HepG2 (cell line): ENCODE results near the gene GSTK1. TPM values are rescaled to one million over a fixed set of nuclear protein-coding genes. Genes with fewer than 3 reads are reported as not detected.

Source experiments
- AGO2 ChIP-seq: fragments of 200-400 bp; formaldehyde crosslinking; optimal IDR thresholded peaks from 2 replicates; pipeline ENCODE3; 2017; ENCODE audit warnings: mild to moderate bottlenecking, low read depth, low read length, moderate library complexity
- ATF7 ChIP-seq, 2 experiments: fragments of 450-650 bp in 1 of 2; sonication (generic) in 1 of 2; formaldehyde crosslinking in 1 of 2; IDR thresholded peaks; 2 replicates each; pipeline versions ENCODE4 v1.4.0 to v1.6.1; 2016 to 2020; ENCODE audit warnings: antibody characterized with exemption in 1 of 2, mild to moderate bottlenecking in 1 of 2, missing genetic modification reagents in 1 of 2
- FLYWCH1 ChIP-seq: sonication (generic); formaldehyde crosslinking; IDR thresholded peaks from 2 replicates; pipeline ENCODE4 v1.8.1; 2023; ENCODE audit warnings: mild to moderate bottlenecking, missing genetic modification reagents
- FOXO1 ChIP-seq: sonication (generic); formaldehyde crosslinking; IDR thresholded peaks from 2 replicates; pipeline ENCODE4 v1.4.0; 2020; ENCODE audit warnings: missing genetic modification reagents
- GFI1 ChIP-seq: sonication (generic); formaldehyde crosslinking; IDR thresholded peaks from 2 replicates; pipeline ENCODE4 v1.5.0; 2020; ENCODE audit warnings: missing genetic modification reagents, mild to moderate bottlenecking, borderline replicate concordance
- GPN1 ChIP-seq: sonication (generic); formaldehyde crosslinking; IDR thresholded peaks from 2 replicates; pipeline ENCODE4 v1.5.1; 2020; ENCODE audit warnings: missing genetic modification reagents, borderline replicate concordance
- IKZF1 ChIP-seq: fragments of 450-650 bp; IDR thresholded peaks from 2 replicates; pipeline ENCODE4 v1.7.1; 2016
- PLRG1 ChIP-seq: fragments of 450-650 bp; conservative IDR thresholded peaks from 2 replicates; pipeline ENCODE4 v1.6.1; 2016
- RARA ChIP-seq: IDR thresholded peaks from 2 replicates; pipeline ENCODE4 v1.6.1; 2016; ENCODE audit warnings: missing genetic modification reagents, missing compliant biosample characterization
- REPIN1 ChIP-seq: sonication (generic); formaldehyde crosslinking; IDR thresholded peaks from 2 replicates; pipeline ENCODE4 v1.8.0; 2022; ENCODE audit warnings: missing genetic modification reagents, low read depth, mild to moderate bottlenecking, borderline replicate concordance
- THAP11 ChIP-seq: IDR thresholded peaks from 2 replicates; pipeline ENCODE4 v1.6.1; 2016; ENCODE audit warnings: missing biosample characterization, missing genetic modification reagents
- ZFP1 ChIP-seq: IDR thresholded peaks from 2 replicates; pipeline ENCODE4 v1.6.1; 2016
- ZFP37 ChIP-seq: sonication (generic); formaldehyde crosslinking; IDR thresholded peaks from 2 replicates; pipeline ENCODE4 v1.4.0; 2020; ENCODE audit warnings: missing genetic modification reagents, borderline replicate concordance
- ZFP82 ChIP-seq: sonication (generic); formaldehyde crosslinking; IDR thresholded peaks from 2 replicates; pipeline ENCODE4 v1.5.1; 2020; ENCODE audit warnings: mild to moderate bottlenecking, missing genetic modification reagents, borderline replicate concordance
- ZMAT3 ChIP-seq: sonication (generic); formaldehyde crosslinking; conservative IDR thresholded peaks from 2 replicates; pipeline ENCODE4 v1.7.0; 2021; ENCODE audit warnings: missing genetic modification reagents
- ZNF160 ChIP-seq: sonication (generic); formaldehyde crosslinking; IDR thresholded peaks from 2 replicates; pipeline ENCODE4 v1.8.0; 2022; ENCODE audit warnings: mild to moderate bottlenecking, inconsistent platforms, missing genetic modification reagents
- ZNF34 ChIP-seq: sonication (generic); formaldehyde crosslinking; IDR thresholded peaks from 2 replicates; pipeline ENCODE4 v1.4.0; 2020; ENCODE audit warnings: mild to moderate bottlenecking, missing genetic modification reagents, borderline replicate concordance
- ZNF878 ChIP-seq: sonication (generic); formaldehyde crosslinking; IDR thresholded peaks from 2 replicates; pipeline ENCODE4 v1.8.1; 2023; ENCODE audit warnings: mild to moderate bottlenecking, missing genetic modification reagents, moderate library complexity
- polyA plus RNA-seq, 8 experiments: library from polyadenylated mRNA; depleted of rRNA in 3 of 8; stranded (reverse) in 7 of 8; unstranded in 1 of 8; fragments of >200 nt; fragmentation: Illumina TruSeq in 4 of 8; extraction: Trizol in 4 of 8; gene quantifications; 2 replicates each; pipeline versions ENCODE4 v1.2.1 to v1.2.3, GENCODE V29; 2011 to 2016; ENCODE audit warnings: low read depth in 4 of 8, missing spikeins in 1 of 8, mixed read lengths in 1 of 8; ENCODE audit not compliant: insufficient read depth in 1 of 8
- total RNA-seq, 5 experiments: library from RNA; depleted of rRNA; stranded (reverse); fragments of >200 nt; fragmentation: Illumina TruSeq; extraction: Trizol; gene quantifications; 2 replicates each; pipeline ENCODE4 v1.2.3, GENCODE V29; 2016; ENCODE audit warnings: low read depth in 1 of 5
- TF ChIP-seq, protein P1 (sequence below): IDR thresholded peaks from 2 replicates; pipeline ENCODE4 v1.6.1; 2016; ENCODE audit warnings: low read depth
- TF ChIP-seq, protein P2 (sequence below): sonication (generic); formaldehyde crosslinking; IDR thresholded peaks from 2 replicates; pipeline ENCODE4 v1.5.1; 2020; ENCODE audit warnings: mild to moderate bottlenecking, moderate library complexity, missing genetic modification reagents
- TF ChIP-seq, protein P3 (sequence below): sonication (generic); formaldehyde crosslinking; IDR thresholded peaks from 2 replicates; pipeline ENCODE4 v1.8.1; 2023; ENCODE audit warnings: mild to moderate bottlenecking, inconsistent platforms, moderate library complexity, missing genetic modification reagents, borderline replicate concordance
- TF ChIP-seq, protein P4 (sequence below): sonication (generic); formaldehyde crosslinking; IDR thresholded peaks from 2 replicates; pipeline ENCODE4 v1.9.0; 2021; ENCODE audit warnings: missing genetic modification reagents, borderline replicate concordance

Gene GSTK1
- total and polyA plus RNA-seq, 2 of the 13 experiments (the other 11 are each of a cell fraction or from before 2014, with no cell fraction given) = 64.6 to 92.1 TPM

DNA sequence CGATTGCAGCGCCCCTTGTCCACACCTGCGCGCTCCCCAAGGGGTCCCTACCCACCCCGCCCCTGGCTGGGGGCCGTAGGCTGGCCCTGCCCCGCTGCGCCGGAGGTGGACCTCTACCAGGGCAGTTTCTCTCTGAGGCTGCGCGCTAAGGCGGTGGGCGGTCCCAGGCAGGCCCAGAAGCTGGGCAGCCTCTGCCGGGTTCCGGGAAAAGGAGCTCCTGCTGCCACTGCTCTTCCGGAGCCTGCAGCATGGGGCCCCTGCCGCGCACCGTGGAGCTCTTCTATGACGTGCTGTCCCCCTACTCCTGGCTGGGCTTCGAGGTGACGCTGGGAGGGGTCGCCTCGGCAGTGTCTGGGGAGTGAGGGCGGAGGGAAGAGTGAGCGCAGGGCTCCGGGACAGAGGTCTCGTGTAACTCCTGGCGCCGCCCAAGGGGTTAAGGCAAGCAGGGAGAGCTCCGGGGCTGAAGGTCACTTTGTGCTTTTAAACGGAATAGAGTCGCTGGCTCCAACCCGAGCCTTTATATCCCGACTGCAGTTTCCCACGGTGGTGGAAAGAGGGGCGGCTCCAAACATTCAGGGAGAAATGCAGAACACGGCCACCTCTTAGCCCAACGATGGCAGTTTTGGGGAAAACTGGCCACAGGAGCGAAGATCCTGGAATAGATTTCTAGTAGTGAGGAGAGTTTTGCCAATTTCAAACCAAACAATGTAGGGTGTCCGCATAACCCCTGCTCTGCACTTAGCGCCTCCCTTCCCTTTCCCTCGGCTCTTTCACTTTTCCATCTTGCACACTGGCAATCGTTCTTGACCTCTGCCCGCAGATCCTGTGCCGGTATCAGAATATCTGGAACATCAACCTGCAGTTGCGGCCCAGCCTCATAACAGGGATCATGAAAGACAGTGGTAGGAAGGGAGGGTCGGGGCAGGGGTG, at the start of gene GSTK1 (continued):
- no peak for TF ChIP-seq ZNF878 (CRISPR knock-in tag)
- TF ChIP-seq, protein P1, sequence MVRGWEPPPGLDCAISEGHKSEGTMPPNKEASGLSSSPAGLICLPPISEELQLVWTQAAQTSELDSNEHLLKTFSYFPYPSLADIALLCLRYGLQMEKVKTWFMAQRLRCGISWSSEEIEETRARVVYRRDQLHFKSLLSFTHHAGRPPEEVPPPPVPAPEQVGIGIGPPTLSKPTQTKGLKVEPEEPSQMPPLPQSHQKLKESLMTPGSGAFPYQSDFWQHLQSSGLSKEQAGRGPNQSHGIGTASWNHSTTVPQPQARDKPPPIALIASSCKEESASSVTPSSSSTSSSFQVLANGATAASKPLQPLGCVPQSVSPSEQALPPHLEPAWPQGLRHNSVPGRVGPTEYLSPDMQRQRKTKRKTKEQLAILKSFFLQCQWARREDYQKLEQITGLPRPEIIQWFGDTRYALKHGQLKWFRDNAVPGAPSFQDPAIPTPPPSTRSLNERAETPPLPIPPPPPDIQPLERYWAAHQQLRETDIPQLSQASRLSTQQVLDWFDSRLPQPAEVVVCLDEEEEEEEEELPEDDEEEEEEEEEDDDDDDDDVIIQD = peak; percentile 12; the same call in 1 of the 2 replicates
- TF ChIP-seq ATF7 (IDR thresholded peaks at IDR 0.05) = no peak
- no peak for TF ChIP-seq ATF7 (CRISPR knock-in tag; IDR thresholded peaks at IDR 0.05)
- TF ChIP-seq, protein P2, sequence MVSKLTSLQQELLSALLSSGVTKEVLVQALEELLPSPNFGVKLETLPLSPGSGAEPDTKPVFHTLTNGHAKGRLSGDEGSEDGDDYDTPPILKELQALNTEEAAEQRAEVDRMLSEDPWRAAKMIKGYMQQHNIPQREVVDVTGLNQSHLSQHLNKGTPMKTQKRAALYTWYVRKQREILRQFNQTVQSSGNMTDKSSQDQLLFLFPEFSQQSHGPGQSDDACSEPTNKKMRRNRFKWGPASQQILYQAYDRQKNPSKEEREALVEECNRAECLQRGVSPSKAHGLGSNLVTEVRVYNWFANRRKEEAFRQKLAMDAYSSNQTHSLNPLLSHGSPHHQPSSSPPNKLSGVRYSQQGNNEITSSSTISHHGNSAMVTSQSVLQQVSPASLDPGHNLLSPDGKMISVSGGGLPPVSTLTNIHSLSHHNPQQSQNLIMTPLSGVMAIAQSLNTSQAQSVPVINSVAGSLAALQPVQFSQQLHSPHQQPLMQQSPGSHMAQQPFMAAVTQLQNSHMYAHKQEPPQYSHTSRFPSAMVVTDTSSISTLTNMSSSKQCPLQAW (CRISPR knock-in tag) = peak; percentile 63; the same call in 1 of the 2 replicates
- TF ChIP-seq, protein P3, sequence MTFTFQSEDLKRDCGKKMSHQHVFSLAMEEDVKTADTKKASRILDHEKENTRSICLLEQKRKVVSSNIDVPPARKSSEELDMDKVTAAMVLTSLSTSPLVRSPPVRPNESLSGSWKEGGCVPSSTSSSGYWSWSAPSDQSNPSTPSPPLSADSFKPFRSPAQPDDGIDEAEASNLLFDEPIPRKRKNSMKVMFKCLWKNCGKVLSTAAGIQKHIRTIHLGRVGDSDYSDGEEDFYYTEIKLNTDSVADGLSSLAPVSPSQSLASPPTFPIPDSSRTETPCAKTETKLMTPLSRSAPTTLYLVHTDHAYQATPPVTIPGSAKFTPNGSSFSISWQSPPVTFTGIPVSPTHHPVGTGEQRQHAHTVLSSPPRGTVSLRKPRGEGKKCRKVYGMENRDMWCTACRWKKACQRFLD (CRISPR knock-in tag) = 0 out of 2 replicates have a peak, but pooled peaks have one; percentile 74
- TF ChIP-seq AGO2 = peak; percentile 61
- TF ChIP-seq THAP11 = peak; percentile 69
- TF ChIP-seq ZNF160 (CRISPR knock-in tag) = no peak; the same call in 1 of the 2 replicates
- no peak for TF ChIP-seq GPN1 (CRISPR knock-in tag)
- TF ChIP-seq, protein P4, sequence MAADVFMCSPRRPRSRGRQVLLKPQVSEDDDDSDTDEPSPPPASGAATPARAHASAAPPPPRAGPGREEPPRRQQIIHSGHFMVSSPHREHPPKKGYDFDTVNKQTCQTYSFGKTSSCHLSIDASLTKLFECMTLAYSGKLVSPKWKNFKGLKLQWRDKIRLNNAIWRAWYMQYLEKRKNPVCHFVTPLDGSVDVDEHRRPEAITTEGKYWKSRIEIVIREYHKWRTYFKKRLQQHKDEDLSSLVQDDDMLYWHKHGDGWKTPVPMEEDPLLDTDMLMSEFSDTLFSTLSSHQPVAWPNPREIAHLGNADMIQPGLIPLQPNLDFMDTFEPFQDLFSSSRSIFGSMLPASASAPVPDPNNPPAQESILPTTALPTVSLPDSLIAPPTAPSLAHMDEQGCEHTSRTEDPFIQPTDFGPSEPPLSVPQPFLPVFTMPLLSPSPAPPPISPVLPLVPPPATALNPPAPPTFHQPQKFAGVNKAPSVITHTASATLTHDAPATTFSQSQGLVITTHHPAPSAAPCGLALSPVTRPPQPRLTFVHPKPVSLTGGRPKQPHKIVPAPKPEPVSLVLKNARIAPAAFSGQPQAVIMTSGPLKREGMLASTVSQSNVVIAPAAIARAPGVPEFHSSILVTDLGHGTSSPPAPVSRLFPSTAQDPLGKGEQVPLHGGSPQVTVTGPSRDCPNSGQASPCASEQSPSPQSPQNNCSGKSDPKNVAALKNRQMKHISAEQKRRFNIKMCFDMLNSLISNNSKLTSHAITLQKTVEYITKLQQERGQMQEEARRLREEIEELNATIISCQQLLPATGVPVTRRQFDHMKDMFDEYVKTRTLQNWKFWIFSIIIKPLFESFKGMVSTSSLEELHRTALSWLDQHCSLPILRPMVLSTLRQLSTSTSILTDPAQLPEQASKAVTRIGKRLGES (CRISPR knock-in tag) = no peak
- TF ChIP-seq FLYWCH1 (CRISPR knock-in tag) = no peak
- TF ChIP-seq ZFP37 = no peak
- TF ChIP-seq ZMAT3 (CRISPR knock-in tag) = peak; percentile 84
- peak; percentile 89; the same call in 1 of the 2 replicates for TF ChIP-seq ZFP1 (CRISPR knock-in tag)
- no peak for TF ChIP-seq ZNF34 (CRISPR knock-in tag)
- peak; percentile 67; the same call in 1 of the 2 replicates for TF ChIP-seq GFI1 (CRISPR knock-in tag)
- no peak for TF ChIP-seq PLRG1
- TF ChIP-seq ZFP82 (CRISPR knock-in tag) = no peak; the same call in 1 of the 2 replicates
- 0 out of 2 replicates have a peak, but pooled peaks have one; percentile 28 for TF ChIP-seq FOXO1 (CRISPR knock-in tag)
- no peak for TF ChIP-seq IKZF1
- peak; percentile 20; the same call in 1 of the 2 replicates for TF ChIP-seq RARA (CRISPR knock-in tag)
- TF ChIP-seq REPIN1 (CRISPR knock-in tag) = peak; percentile 84; the same call in 1 of the 2 replicates
